HG03439 (cell line): ENCODE results near the gene PADI3.
"Not testable (repeated sequence)": the region's sequence is repeated elsewhere in the genome, so short reads cannot be mapped to it uniquely, and the experiment has no call there.

ENCODE experiments used
- ATAC-seq: cut with Tn5 transposase; IDR thresholded peaks from one replicate; pipeline ENCODE4 v1.9.1; 2021; ENCODE audit warnings: mild to moderate bottlenecking, moderate library complexity; ENCODE audit not compliant: unreplicated experiment

The PADI3 gene

GRCh38 chr1:17321857-17322390, 73.0 kb downstream of the PADI3 start:
- ATAC-seq = not testable (repeated sequence)

DNA sequence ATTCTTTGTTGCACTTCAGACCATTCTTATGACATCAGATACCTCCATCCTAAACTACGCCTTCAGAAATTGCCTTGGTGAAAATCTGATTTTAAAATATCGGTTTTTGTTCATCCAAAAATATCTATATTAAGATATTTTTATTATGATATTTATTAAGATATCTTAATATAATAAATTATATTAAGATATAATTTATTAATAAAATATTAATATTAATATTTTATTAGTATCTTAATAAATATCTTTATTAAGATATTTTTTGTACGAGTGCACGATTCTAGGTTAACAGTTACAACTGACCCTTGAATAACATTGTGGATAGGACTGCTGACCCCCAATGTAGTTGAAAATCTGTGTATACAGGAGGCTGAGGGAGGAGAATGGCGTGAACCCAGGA, 80.0 kb downstream of the PADI3 start:
- no peak for ATAC-seq

GRCh38 chr1:17329610-17330009, 80.7 kb downstream of the PADI3 start:
- ATAC-seq = no peak

DNA sequence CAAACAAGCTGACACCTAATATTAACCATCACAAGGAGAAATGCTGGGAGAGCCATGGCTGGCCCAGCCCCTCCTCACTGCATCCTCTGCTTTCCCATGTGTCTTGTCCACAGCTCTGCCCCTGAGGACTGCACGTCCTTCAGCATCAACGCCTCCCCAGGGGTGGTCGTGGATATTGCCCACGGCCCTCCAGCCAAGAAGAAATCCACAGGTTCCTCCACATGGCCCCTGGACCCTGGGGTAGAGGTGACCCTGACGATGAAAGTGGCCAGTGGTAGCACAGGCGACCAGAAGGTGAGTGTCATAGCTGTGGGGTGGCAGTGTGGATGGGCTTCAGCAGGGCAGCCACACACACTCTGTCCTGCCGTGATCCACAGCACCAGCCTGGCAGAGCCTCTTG, 82.0 kb downstream of the PADI3 start:
- no peak for ATAC-seq

DNA sequence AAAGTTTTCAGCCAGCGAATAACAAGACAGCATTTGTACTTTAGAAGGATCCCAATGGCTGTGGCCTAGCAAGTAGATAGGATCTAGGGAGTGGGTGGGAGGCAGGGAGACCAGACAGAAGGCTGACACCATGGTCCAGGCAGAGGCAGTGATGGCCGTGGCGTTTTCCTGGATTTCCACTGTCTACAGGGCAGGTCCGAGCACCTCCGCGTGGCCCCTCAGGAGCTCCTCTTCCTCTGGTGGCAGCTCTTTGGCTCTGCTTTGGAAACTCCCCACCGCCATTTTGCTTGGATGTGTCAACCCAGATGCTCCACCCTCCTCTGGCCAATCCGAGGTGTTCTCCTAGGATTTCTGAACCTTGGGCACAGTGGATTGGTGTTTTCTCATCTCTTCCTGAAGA, 84.2 kb downstream of the PADI3 start:
- no peak for ATAC-seq
